Stomach (tissue), 9 donors: ENCODE measurements around the gene TSPAN11. TPM values are rescaled to one million over a fixed set of nuclear protein-coding genes. Genes with fewer than 3 reads are reported as not detected.

ENCODE experiments used
- DNase-seq, 2 donors: peaks; one replicate each; pipeline versions ENCODE4 v3.0.0 to v3.0.0-alpha.2; 2013 to 2019
- H3K27ac ChIP-seq, 5 donors: fragments of 200-600 bp in 4 of 5; sonication (generic) in 4 of 5; one replicate each; pipeline ENCODE4 v1.5.1; 2013 to 2019; ENCODE audit warnings: mild to moderate bottlenecking in 1 of 5, moderate library complexity in 1 of 5
- H3K27me3 ChIP-seq, 3 donors: fragments of 200-600 bp; sonication (generic); one replicate each; pipeline ENCODE4 v1.5.1; 2017 to 2019; ENCODE audit warnings: mixed run types in 1 of 3
- H3K36me3 ChIP-seq, 4 donors: fragments of 200-600 bp; sonication (generic); 1 replicate in 3 of 4; 2 replicates in 1 of 4; pipeline ENCODE4 v1.5.1; 2016 to 2019
- H3K4me1 ChIP-seq, 4 donors: fragments of 200-600 bp; sonication (generic); one replicate each; pipeline ENCODE4 v1.5.1; 2016 to 2019
- H3K4me3 ChIP-seq, 4 donors: fragments of 200-600 bp; sonication (generic) in 3 of 4; one replicate each; pipeline ENCODE4 v1.5.1; 2016 to 2019; ENCODE audit warnings: mild to moderate bottlenecking in 1 of 4
- H3K9me3 ChIP-seq, 4 donors: fragments of 200-600 bp; sonication (generic); one replicate each; pipeline ENCODE4 v1.5.1; 2016 to 2019
- EP300 ChIP-seq: sonication (generic); formaldehyde crosslinking; IDR thresholded peaks from one replicate; pipeline ENCODE4 v1.6.1; 2017; ENCODE audit warnings: antibody characterized with exemption
- POLR2A ChIP-seq, 4 donors: fragments of 450-650 bp; IDR thresholded peaks; one replicate each; pipeline ENCODE4 v1.6.1; 2016; ENCODE audit warnings: antibody characterized with exemption in 4 of 4, control low read depth in 2 of 4, mild to moderate bottlenecking in 1 of 4, moderate library complexity in 1 of 4
- POLR2AphosphoS5 ChIP-seq, 3 donors: sonication (generic); formaldehyde crosslinking; IDR thresholded peaks; one replicate each; pipeline ENCODE4 v1.6.1; 2016; ENCODE audit warnings: antibody characterized with exemption in 3 of 3
- WGBS, 5 donors: extraction: QIAGEN DNeasy Blood & Tissue Kit in 3 of 5; methylation state at CpG; one replicate each; pipeline versions ENCODE4 v1.1.5 to v1.1.7; 2013 to 2018; 5-methylcytosine and 5-hydroxymethylcytosine counted together
- intact Hi-C: fragments of 100-400 bp; cut with DNase I; formaldehyde crosslinking; loops from one replicate; pipeline ENCODE4 v1.15.1; 2023; ENCODE audit warnings: low total_unique reads
- polyA plus RNA-seq, 3 donors: library from polyadenylated mRNA; stranded (reverse); fragments of 200-250 nt; gene quantifications; one replicate each; pipeline ENCODE4 v1.2.3, GENCODE V29; 2013
- total RNA-seq, 5 donors: library from RNA; depleted of rRNA; stranded (reverse); fragments of >200 nt; gene quantifications; one replicate each; pipeline versions ENCODE4 v1.1.0 to v1.2.3, GENCODE V29; 2014 to 2016
- TF ChIP-seq, protein P1 (sequence below), 7 experiments: fragments of 450-650 bp in 4 of 7; fragments of 200-600 bp in 3 of 7; sonication (generic) in 3 of 7; IDR thresholded peaks; one replicate each; pipeline ENCODE4 v1.5.1; 2016 to 2019; ENCODE audit warnings: antibody characterized with exemption in 7 of 7, control low read depth in 2 of 7, mild to moderate bottlenecking in 1 of 7
- donor health status: healthy with polysubstance abuse.
- donor health status: Bipolar disorder and iron deficiency.
- donor health status: healthy.

The TSPAN11 gene
- total and polyA plus RNA-seq, 8 donors = under 0.01 to 5.5 (median 1.3) TPM

DNA sequence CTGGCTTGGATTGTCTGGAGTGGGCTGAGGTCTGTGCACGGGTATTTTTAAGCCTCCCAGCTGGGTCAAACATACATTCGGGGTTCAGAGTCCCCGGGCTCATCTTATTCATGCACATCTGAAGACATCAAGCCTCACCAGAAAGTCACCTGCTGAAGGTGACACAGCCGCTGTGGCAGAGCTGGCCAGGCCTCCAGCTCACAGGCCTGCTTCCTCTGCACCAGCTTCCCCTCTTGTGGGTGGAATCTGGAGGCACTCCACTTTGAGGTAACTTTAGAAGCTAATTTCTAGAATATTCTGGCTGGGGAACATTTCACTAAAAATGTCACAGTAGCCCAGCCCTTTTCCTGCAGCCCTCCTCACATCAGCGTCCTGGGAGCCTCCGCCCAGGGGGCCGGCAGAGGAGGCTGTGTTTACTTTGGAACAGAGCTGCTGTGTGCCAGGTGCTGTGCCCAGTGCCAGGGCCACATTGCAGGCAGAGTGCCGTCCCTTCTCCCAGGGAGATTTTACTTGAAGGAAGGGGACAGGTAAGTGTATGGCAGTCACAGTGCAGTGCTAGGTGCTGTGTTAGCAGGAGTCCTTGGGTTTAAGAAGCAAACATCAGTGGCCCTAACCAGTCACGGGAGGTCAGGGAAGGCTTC lies 62.2 kb downstream of the TSPAN11 start:
- peak in 1 of 2 donors; percentile 78 for DNase-seq
- TF ChIP-seq POLR2AphosphoS5 (IDR thresholded peaks at IDR 0.05) (no peak), POLR2A (IDR thresholded peaks at IDR 0.05) (no peak), EP300 (no peak)
- TF ChIP-seq, protein P1, sequence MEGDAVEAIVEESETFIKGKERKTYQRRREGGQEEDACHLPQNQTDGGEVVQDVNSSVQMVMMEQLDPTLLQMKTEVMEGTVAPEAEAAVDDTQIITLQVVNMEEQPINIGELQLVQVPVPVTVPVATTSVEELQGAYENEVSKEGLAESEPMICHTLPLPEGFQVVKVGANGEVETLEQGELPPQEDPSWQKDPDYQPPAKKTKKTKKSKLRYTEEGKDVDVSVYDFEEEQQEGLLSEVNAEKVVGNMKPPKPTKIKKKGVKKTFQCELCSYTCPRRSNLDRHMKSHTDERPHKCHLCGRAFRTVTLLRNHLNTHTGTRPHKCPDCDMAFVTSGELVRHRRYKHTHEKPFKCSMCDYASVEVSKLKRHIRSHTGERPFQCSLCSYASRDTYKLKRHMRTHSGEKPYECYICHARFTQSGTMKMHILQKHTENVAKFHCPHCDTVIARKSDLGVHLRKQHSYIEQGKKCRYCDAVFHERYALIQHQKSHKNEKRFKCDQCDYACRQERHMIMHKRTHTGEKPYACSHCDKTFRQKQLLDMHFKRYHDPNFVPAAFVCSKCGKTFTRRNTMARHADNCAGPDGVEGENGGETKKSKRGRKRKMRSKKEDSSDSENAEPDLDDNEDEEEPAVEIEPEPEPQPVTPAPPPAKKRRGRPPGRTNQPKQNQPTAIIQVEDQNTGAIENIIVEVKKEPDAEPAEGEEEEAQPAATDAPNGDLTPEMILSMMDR (IDR thresholded peaks at IDR 0.05) = no peak
- peak overlapping the region in 1 of 5 donors; percentile 26 for H3K27ac ChIP-seq
- intact Hi-C loops = loop anchor here (10.0 kb wide), 1 partner anchor 144 kb away; no protein-coding TSS in a partner anchor
- 33 to 50% (median 41%) methylated on average over 9 of the region's 9 CpGs for WGBS, 5 donors
- H3K36me3 ChIP-seq = no peaks in the 10 kb centered on the region
- H3K27me3 ChIP-seq = no peaks in the 10 kb centered on the region
- H3K9me3 ChIP-seq = no peaks in the 10 kb centered on the region
- peaks cover 0 to 18% (median 11%) of the 10 kb centered on the region in 4 donors for H3K4me1 ChIP-seq
- no peak overlapping the region for H3K4me3 ChIP-seq

DNA sequence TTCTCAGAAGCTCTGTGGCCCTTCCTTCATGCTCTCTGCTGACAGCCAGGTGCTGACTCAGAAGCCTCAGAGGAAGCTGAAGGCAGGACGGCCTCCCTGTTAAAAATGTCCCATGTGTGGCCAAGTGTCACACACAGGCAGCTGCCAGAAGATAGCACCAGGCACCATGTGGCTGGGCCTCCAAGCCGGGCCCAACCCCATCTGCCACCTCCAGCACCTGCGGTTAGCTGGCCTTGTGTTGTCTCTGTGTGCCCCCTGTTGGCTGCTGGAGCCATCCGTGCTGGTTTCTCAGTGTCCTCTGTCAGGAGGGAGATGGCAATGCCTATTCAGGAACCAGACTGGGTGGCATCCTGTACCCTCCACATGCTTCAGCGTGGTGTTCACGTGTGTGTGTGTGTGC lies 63.2 kb downstream of the TSPAN11 start:
- Histone ChIP-seq H3K9me3 (no peaks in the 10 kb centered on the region), H3K4me1 (peaks cover 0 to 18% (median 11%) of the 10 kb centered on the region in 4 donors), H3K36me3 (no peaks in the 10 kb centered on the region), H3K27me3 (no peaks in the 10 kb centered on the region), H3K27ac (no peak overlapping the region), H3K4me3 (no peak overlapping the region)
- 51 to 75% (median 54%) methylated on average over 1 to 6 of the region's 6 CpGs for WGBS, 5 donors
- no peak for TF ChIP-seq POLR2A (IDR thresholded peaks at IDR 0.05)
- TF ChIP-seq POLR2AphosphoS5 (IDR thresholded peaks at IDR 0.05) = no peak
- no peak for TF ChIP-seq EP300
- TF ChIP-seq, protein P1 (IDR thresholded peaks at IDR 0.05) = no peak
- intact Hi-C loops = loop anchor here (10.0 kb wide), 1 partner anchor 145 kb away; no protein-coding TSS in a partner anchor
- DNase-seq = peak in 1 of 2 donors; percentile 54

DNA sequence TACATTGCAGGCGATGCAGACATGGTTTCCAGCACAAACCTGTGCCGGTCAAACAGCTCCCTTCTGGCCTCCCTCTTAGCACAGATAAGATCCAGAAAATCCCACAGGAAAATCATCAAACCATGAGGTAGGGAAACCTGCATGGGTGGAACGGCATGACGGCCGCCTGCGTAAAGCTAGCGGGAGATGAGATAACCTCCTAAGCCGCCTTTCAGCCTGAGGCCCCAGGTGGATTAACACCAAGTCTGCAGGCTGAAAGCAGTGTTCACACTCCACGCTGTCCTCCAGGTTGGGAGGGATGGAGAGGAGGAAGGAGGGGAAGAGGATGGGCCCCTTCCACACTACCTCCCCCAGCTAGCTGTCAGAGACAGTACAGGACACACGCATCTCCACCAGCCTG lies 63.8 kb downstream of the TSPAN11 start:
- TF ChIP-seq EP300 (no peak), POLR2A (IDR thresholded peaks at IDR 0.05) (no peak), POLR2AphosphoS5 (IDR thresholded peaks at IDR 0.05) (no peak)
- TF ChIP-seq, protein P1 (IDR thresholded peaks at IDR 0.05) = no peak
- no peaks in the 10 kb centered on the region for H3K27me3 ChIP-seq
- intact Hi-C loops = no loop called here
- H3K36me3 ChIP-seq = no peaks in the 10 kb centered on the region
- H3K27ac ChIP-seq = no peak overlapping the region
- WGBS, 5 donors = 52 to 86% (median 71%) methylated on average over 7 to 10 of the region's 10 CpGs
- H3K4me1 ChIP-seq = peaks cover 0 to 18% (median 11%) of the 10 kb centered on the region in 4 donors
- no peak overlapping the region for H3K4me3 ChIP-seq
- no peak for DNase-seq
- no peaks in the 10 kb centered on the region for H3K9me3 ChIP-seq

DNA sequence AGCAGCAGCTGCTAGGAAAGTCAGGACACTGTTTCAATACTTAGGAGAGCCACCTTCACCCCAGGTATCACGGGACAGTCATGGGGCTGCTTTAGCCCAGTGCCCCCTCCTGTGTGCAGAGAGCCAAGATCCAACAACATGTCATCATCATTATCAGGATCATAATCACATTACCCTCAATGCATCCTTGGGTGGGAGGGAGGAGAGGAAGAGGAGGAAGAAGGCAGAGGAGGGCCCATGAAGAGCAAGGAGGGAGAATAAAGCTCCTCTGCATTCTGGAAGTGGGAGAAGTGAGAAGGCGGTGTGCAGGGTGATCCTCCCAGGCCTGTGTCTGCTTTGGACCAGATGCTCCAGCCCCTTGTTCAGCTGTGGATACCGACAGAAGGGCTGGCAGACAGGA lies 64.2 kb downstream of the TSPAN11 start:
- intact Hi-C loops = no loop called here
- H3K27me3 ChIP-seq = no peaks in the 10 kb centered on the region
- DNase-seq = no peak
- TF ChIP-seq POLR2A (IDR thresholded peaks at IDR 0.05) (no peak), POLR2AphosphoS5 (IDR thresholded peaks at IDR 0.05) (no peak), EP300 (no peak)
- TF ChIP-seq, protein P1 (IDR thresholded peaks at IDR 0.05) = no peak
- H3K4me3 ChIP-seq = no peak overlapping the region
- peaks cover 0 to 18% (median 11%) of the 10 kb centered on the region in 4 donors for H3K4me1 ChIP-seq
- no peak overlapping the region for H3K27ac ChIP-seq
- H3K9me3 ChIP-seq = no peaks in the 10 kb centered on the region
- no peaks in the 10 kb centered on the region for H3K36me3 ChIP-seq
- WGBS, 5 donors = 82 to 98% (median 89%) methylated on average over 3 of the region's 3 CpGs
